GM23338 (cell line): ENCODE measurements around the gene CHAD.

Source experiments
- CREB1 ChIP-seq: fragments of 250-450 bp; sonication (Bioruptor Pico); IDR thresholded peaks from 2 replicates; pipeline ENCODE4 v1.5.0; 2020; ENCODE audit warnings: low read depth, mild to moderate bottlenecking, moderate library complexity
- EZH2 ChIP-seq: fragments of 200-600 bp; sonication (generic); IDR thresholded peaks from one replicate; pipeline ENCODE4 v1.8.0; 2017; ENCODE audit warnings: antibody characterized with exemption, mild to moderate bottlenecking, low read depth; ENCODE audit not compliant: unreplicated experiment
- EZH2phosphoT487 ChIP-seq: fragments of 200-600 bp; sonication (generic); IDR thresholded peaks from one replicate; pipeline ENCODE4 v1.8.1; 2018; ENCODE audit warnings: antibody characterized with exemption; ENCODE audit not compliant: unreplicated experiment
- JUNB ChIP-seq: IDR thresholded peaks from one replicate; pipeline ENCODE4 v1.6.1; 2016; ENCODE audit warnings: antibody characterized with exemption; ENCODE audit not compliant: unreplicated experiment
- NANOG ChIP-seq: IDR thresholded peaks from 2 replicates; pipeline ENCODE4 v1.6.1; 2016; ENCODE audit warnings: antibody characterized with exemption, borderline replicate concordance
- POLR2AphosphoS5 ChIP-seq: IDR thresholded peaks from 2 replicates; pipeline ENCODE4 v1.6.1; 2016; ENCODE audit warnings: antibody characterized with exemption, low read depth
- STAT1 ChIP-seq: IDR thresholded peaks from one replicate; pipeline ENCODE4 v1.6.1; 2016; ENCODE audit warnings: antibody characterized with exemption; ENCODE audit not compliant: unreplicated experiment
- ZNF114 ChIP-seq: fragments of 250-450 bp; sonication (Bioruptor Pico); IDR thresholded peaks from 2 replicates; pipeline ENCODE4 v1.5.0; 2020; ENCODE audit warnings: mild to moderate bottlenecking, moderate library complexity
- TF ChIP-seq, protein P1 (sequence below), 2 experiments: fragments of 200-600 bp in 1 of 2; sonication (generic) in 1 of 2; conservative IDR thresholded peaks; 2 replicates each; pipeline versions ENCODE4 v1.5.1 to v1.6.1; 2016 to 2017; ENCODE audit warnings: antibody characterized with exemption in 2 of 2, low read depth in 2 of 2, mild to moderate bottlenecking in 2 of 2, moderate library complexity in 1 of 2
- TF ChIP-seq, protein P2 (sequence below): fragments of 250-450 bp; sonication (Bioruptor Pico); IDR thresholded peaks from 2 replicates; pipeline ENCODE4 v1.5.0; 2020; ENCODE audit warnings: mild to moderate bottlenecking, moderate library complexity
- TF ChIP-seq, protein P3 (sequence below): IDR thresholded peaks from one replicate; pipeline ENCODE4 v1.6.1; 2018; ENCODE audit warnings: antibody characterized with exemption; ENCODE audit not compliant: unreplicated experiment
- TF ChIP-seq, protein P4 (sequence below): IDR thresholded peaks from 2 replicates; pipeline ENCODE4 v1.6.1; 2016; ENCODE audit warnings: antibody characterized with exemption

DNA sequence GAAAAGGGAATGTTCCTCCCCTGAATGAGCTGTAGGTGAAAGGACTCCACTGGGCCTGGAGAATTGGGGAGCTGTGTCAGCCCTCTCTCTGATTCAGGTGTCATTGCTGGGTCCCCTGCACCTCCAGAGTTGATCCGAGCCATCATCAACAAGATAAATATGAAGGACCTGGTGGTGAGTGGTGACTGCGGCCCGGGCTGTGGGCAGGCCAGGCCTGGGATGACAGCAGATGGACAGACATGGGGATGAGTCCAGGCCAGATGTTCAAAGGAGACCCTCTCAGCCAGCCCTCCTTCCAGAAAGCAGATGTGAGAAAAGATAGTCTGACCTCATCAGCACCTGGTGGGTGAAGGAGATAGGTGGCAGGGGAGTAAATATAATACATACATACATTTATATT, 4.6 kb downstream of the CHAD start:
- TF ChIP-seq JUNB (no peak), POLR2AphosphoS5 (no peak), EZH2phosphoT487 (no peak), EZH2 (no peak), CREB1 (CRISPR knock-in tag) (no peak), STAT1 (no peak), ZNF114 (CRISPR knock-in tag) (no peak), NANOG (no peak)
- TF ChIP-seq, protein P1, sequence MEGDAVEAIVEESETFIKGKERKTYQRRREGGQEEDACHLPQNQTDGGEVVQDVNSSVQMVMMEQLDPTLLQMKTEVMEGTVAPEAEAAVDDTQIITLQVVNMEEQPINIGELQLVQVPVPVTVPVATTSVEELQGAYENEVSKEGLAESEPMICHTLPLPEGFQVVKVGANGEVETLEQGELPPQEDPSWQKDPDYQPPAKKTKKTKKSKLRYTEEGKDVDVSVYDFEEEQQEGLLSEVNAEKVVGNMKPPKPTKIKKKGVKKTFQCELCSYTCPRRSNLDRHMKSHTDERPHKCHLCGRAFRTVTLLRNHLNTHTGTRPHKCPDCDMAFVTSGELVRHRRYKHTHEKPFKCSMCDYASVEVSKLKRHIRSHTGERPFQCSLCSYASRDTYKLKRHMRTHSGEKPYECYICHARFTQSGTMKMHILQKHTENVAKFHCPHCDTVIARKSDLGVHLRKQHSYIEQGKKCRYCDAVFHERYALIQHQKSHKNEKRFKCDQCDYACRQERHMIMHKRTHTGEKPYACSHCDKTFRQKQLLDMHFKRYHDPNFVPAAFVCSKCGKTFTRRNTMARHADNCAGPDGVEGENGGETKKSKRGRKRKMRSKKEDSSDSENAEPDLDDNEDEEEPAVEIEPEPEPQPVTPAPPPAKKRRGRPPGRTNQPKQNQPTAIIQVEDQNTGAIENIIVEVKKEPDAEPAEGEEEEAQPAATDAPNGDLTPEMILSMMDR (conservative IDR thresholded peaks at IDR 0.05; ENCODE audit: low read depth in 2 of 2) = no peak
- TF ChIP-seq, protein P2, sequence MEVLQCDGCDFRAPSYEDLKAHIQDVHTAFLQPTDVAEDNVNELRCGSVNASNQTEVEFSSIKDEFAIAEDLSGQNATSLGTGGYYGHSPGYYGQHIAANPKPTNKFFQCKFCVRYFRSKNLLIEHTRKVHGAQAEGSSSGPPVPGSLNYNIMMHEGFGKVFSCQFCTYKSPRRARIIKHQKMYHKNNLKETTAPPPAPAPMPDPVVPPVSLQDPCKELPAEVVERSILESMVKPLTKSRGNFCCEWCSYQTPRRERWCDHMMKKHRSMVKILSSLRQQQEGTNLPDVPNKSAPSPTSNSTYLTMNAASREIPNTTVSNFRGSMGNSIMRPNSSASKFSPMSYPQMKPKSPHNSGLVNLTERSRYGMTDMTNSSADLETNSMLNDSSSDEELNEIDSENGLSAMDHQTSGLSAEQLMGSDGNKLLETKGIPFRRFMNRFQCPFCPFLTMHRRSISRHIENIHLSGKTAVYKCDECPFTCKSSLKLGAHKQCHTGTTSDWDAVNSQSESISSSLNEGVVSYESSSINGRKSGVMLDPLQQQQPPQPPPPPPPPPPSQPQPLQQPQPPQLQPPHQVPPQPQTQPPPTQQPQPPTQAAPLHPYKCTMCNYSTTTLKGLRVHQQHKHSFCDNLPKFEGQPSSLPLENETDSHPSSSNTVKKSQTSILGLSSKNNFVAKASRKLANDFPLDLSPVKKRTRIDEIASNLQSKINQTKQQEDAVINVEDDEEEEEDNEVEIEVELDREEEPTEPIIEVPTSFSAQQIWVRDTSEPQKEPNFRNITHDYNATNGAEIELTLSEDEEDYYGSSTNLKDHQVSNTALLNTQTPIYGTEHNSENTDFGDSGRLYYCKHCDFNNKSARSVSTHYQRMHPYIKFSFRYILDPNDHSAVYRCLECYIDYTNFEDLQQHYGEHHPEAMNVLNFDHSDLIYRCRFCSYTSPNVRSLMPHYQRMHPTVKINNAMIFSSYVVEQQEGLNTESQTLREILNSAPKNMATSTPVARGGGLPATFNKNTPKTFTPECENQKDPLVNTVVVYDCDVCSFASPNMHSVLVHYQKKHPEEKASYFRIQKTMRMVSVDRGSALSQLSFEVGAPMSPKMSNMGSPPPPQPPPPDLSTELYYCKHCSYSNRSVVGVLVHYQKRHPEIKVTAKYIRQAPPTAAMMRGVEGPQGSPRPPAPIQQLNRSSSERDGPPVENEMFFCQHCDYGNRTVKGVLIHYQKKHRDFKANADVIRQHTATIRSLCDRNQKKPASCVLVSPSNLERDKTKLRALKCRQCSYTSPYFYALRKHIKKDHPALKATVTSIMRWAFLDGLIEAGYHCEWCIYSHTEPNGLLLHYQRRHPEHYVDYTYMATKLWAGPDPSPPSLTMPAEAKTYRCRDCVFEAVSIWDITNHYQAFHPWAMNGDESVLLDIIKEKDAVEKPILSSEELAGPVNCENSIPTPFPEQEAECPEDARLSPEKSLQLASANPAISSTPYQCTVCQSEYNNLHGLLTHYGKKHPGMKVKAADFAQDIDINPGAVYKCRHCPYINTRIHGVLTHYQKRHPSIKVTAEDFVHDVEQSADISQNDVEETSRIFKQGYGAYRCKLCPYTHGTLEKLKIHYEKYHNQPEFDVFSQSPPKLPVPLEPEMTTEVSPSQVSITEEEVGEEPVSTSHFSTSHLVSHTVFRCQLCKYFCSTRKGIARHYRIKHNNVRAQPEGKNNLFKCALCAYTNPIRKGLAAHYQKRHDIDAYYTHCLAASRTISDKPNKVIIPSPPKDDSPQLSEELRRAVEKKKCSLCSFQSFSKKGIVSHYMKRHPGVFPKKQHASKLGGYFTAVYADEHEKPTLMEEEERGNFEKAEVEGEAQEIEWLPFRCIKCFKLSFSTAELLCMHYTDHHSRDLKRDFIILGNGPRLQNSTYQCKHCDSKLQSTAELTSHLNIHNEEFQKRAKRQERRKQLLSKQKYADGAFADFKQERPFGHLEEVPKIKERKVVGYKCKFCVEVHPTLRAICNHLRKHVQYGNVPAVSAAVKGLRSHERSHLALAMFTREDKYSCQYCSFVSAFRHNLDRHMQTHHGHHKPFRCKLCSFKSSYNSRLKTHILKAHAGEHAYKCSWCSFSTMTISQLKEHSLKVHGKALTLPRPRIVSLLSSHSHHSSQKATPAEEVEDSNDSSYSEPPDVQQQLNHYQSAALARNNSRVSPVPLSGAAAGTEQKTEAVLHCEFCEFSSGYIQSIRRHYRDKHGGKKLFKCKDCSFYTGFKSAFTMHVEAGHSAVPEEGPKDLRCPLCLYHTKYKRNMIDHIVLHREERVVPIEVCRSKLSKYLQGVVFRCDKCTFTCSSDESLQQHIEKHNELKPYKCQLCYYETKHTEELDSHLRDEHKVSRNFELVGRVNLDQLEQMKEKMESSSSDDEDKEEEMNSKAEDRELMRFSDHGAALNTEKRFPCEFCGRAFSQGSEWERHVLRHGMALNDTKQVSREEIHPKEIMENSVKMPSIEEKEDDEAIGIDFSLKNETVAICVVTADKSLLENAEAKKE = no peak
- TF ChIP-seq, protein P3, sequence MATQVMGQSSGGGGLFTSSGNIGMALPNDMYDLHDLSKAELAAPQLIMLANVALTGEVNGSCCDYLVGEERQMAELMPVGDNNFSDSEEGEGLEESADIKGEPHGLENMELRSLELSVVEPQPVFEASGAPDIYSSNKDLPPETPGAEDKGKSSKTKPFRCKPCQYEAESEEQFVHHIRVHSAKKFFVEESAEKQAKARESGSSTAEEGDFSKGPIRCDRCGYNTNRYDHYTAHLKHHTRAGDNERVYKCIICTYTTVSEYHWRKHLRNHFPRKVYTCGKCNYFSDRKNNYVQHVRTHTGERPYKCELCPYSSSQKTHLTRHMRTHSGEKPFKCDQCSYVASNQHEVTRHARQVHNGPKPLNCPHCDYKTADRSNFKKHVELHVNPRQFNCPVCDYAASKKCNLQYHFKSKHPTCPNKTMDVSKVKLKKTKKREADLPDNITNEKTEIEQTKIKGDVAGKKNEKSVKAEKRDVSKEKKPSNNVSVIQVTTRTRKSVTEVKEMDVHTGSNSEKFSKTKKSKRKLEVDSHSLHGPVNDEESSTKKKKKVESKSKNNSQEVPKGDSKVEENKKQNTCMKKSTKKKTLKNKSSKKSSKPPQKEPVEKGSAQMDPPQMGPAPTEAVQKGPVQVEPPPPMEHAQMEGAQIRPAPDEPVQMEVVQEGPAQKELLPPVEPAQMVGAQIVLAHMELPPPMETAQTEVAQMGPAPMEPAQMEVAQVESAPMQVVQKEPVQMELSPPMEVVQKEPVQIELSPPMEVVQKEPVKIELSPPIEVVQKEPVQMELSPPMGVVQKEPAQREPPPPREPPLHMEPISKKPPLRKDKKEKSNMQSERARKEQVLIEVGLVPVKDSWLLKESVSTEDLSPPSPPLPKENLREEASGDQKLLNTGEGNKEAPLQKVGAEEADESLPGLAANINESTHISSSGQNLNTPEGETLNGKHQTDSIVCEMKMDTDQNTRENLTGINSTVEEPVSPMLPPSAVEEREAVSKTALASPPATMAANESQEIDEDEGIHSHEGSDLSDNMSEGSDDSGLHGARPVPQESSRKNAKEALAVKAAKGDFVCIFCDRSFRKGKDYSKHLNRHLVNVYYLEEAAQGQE = no peak
- TF ChIP-seq, protein P4, sequence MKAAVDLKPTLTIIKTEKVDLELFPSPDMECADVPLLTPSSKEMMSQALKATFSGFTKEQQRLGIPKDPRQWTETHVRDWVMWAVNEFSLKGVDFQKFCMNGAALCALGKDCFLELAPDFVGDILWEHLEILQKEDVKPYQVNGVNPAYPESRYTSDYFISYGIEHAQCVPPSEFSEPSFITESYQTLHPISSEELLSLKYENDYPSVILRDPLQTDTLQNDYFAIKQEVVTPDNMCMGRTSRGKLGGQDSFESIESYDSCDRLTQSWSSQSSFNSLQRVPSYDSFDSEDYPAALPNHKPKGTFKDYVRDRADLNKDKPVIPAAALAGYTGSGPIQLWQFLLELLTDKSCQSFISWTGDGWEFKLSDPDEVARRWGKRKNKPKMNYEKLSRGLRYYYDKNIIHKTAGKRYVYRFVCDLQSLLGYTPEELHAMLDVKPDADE = no peak
